WTC11 (cell line): ENCODE data around the gene MBOAT2.

Experiments used
- CTCF ChIP-seq: fragments of 200-600 bp; IDR thresholded peaks from 2 replicates; pipeline ENCODE4 v1.8.0; 2022; ENCODE audit warnings: antibody characterized with exemption
- ZNF263 ChIP-seq: sonication (generic); formaldehyde crosslinking; IDR thresholded peaks from 2 replicates; pipeline ENCODE4 v1.8.1; 2022; ENCODE audit warnings: low read depth, mild to moderate bottlenecking, moderate library complexity, missing genetic modification reagents

- TF ChIP-seq CTCF (no peak), ZNF263 (CRISPR knock-in tag) (no peak)
These were observed 117.3 kb downstream of the MBOAT2 start for GRCh38 chr2:8886202-8886518.
